GM12878 (cell line): ENCODE results near the gene KIN. TPM values are rescaled to one million over a fixed set of nuclear protein-coding genes. Genes with fewer than 3 reads are reported as not detected.

ENCODE experiments used
- ATAC-seq: fragments of 200-7000 bp; cut with Tn5 transposase; 3 replicates; pipeline ENCODE4 v1.9.1; 2020; ENCODE audit warnings: mild to moderate bottlenecking, moderate library complexity
- BruUV-seq: library from RNA; stranded (reverse); fragments of 400-500 nt; replicated peaks from 2 replicates; lab custom pipeline; 2021; lab: Mats Ljungman, UMichigan
- CTCF ChIA-PET: fragments of 300-600 bp; sonication (Branson Sonifier 250); formaldehyde crosslinking; extraction: SDS; loops from one replicate; lab custom pipeline; 2021; ENCODE audit warnings: inconsistent platforms; lab: Yijun Ruan, JAX
- POLR2A ChIA-PET: fragments of 350-600 bp; formaldehyde crosslinking; extraction: SDS; loops from one replicate; lab custom pipeline; 2021; ENCODE audit warnings: inconsistent platforms; lab: Charles Lee
- RAD21 ChIA-PET: fragments of 300-600 bp; sonication (Branson Sonifier 250); formaldehyde crosslinking; loops from one replicate; lab custom pipeline; 2023; ENCODE audit warnings: antibody characterized with exemption; ENCODE audit not compliant: unreplicated experiment; lab: Charles Lee
- SMC1A ChIA-PET: fragments of 300-600 bp; sonication (Branson Sonifier 250); formaldehyde crosslinking; loops from one replicate; lab custom pipeline; 2023; ENCODE audit not compliant: unreplicated experiment, uncharacterized antibody; lab: Charles Lee
- DNase-seq: peaks from one replicate; pipeline ENCODE4 v3.0.0-alpha.2; 2011; ENCODE audit warnings: low read depth, low spot score
- FAIRE-seq: peaks from 3 replicates; lab custom pipeline; 2011; peaks lifted over from hg19 to GRCh38; lab: Jason Lieb, UNC
- H2AFZ ChIP-seq: 2 replicates; pipeline ENCODE4 v1.6.0; 2011; ENCODE audit warnings: low read depth, low read length, control low read depth; ENCODE audit not compliant: control insufficient read depth
- H3K27ac ChIP-seq: 2 replicates; pipeline ENCODE4 v1.5.1; 2011; ENCODE audit warnings: control low read depth; ENCODE audit not compliant: control insufficient read depth, insufficient read depth
- H3K27me3 ChIP-seq, 2 experiments: replicated peaks in 1 of 2; 2 replicates each; pipeline versions ENCODE4 v1.6.0 to v1.6.1; 2011; ENCODE audit warnings: low read length in 1 of 2; ENCODE audit not compliant: control insufficient read depth in 2 of 2, insufficient read depth in 2 of 2
- H3K36me3 ChIP-seq, 2 experiments: 2 replicates each; pipeline ENCODE4 v1.5.1; 2011; ENCODE audit warnings: low read length in 1 of 2; ENCODE audit not compliant: control insufficient read depth in 2 of 2, insufficient read depth in 2 of 2
- H3K4me1 ChIP-seq: 2 replicates; pipeline ENCODE4 v1.6.1; 2011; ENCODE audit warnings: mild to moderate bottlenecking, low read length, moderate library complexity, mixed read lengths; ENCODE audit not compliant: control insufficient read depth, insufficient read depth
- H3K4me2 ChIP-seq: 2 replicates; pipeline ENCODE4 v1.6.0; 2011; ENCODE audit warnings: control low read depth; ENCODE audit not compliant: control insufficient read depth, insufficient read depth
- H3K4me3 ChIP-seq: fragments of 200-600 bp; sonication (generic); 2 replicates; pipeline ENCODE4 v1.5.1; 2016
- H3K79me2 ChIP-seq: 2 replicates; pipeline ENCODE4 v1.6.0; 2011; ENCODE audit warnings: low read length; ENCODE audit not compliant: control insufficient read depth, insufficient read depth
- H3K9ac ChIP-seq: 2 replicates; pipeline ENCODE4 v1.8.0; 2011; ENCODE audit warnings: low read length, control low read depth, mixed read lengths; ENCODE audit not compliant: control insufficient read depth, insufficient read depth
- H3K9me3 ChIP-seq: replicated peaks from 3 replicates; pipeline ENCODE4 v1.5.1; 2011; ENCODE audit warnings: mild to moderate bottlenecking, low read length; ENCODE audit not compliant: control insufficient read depth, insufficient read depth
- H4K20me1 ChIP-seq: 2 replicates; pipeline ENCODE4 v1.6.0; 2011; ENCODE audit not compliant: control insufficient read depth, insufficient read depth
- NFXL1 ChIP-seq: fragments of 450-650 bp; IDR thresholded peaks from 2 replicates; pipeline ENCODE4 v1.6.1; 2017; ENCODE audit warnings: antibody characterized with exemption, mild to moderate bottlenecking, borderline replicate concordance
- PBX3 ChIP-seq: IDR thresholded peaks from 2 replicates; pipeline ENCODE4 v1.6.1; 2011; ENCODE audit warnings: mild to moderate bottlenecking, low read depth, low read length, moderate library complexity; ENCODE audit not compliant: insufficient replicate concordance
- POLR2AphosphoS2 ChIP-seq: IDR thresholded peaks from 2 replicates; pipeline ENCODE4 v1.6.1; 2011; ENCODE audit warnings: low read depth, mild to moderate bottlenecking, low read length, improper control_type of control experiment, moderate library complexity
- SPI1 ChIP-seq: IDR thresholded peaks from 2 replicates; pipeline ENCODE4 v1.6.1; 2011; ENCODE audit warnings: low read depth, mild to moderate bottlenecking, low read length, moderate library complexity, borderline replicate concordance; ENCODE audit not compliant: insufficient read depth
- STAT1 ChIP-seq: fragments of 450-650 bp; conservative IDR thresholded peaks from 2 replicates; pipeline ENCODE4 v1.6.1; 2014; ENCODE audit warnings: antibody characterized with exemption, mild to moderate bottlenecking
- TCF3 ChIP-seq: IDR thresholded peaks from 2 replicates; pipeline ENCODE4 v1.6.1; 2012; ENCODE audit warnings: low read depth, mild to moderate bottlenecking, low read length, borderline replicate concordance; ENCODE audit not compliant: insufficient read depth
- ZBTB40 ChIP-seq: fragments of 450-650 bp; IDR thresholded peaks from 2 replicates; pipeline ENCODE4 v1.6.1; 2016; ENCODE audit warnings: mild to moderate bottlenecking, moderate library complexity, borderline replicate concordance
- WGBS: methylation state at CpG from one replicate; pipeline ENCODE4 v1.1.6; 2016; ENCODE audit warnings: low lambda C conversion rate; ENCODE audit not compliant: insufficient replicate concordance, insufficient coverage; ENCODE audit errors: missing lambda C conversion rate; 5-methylcytosine and 5-hydroxymethylcytosine counted together
- in situ Hi-C: fragments of 300-500 bp; cut with MboI; formaldehyde crosslinking; loops from 9 replicates; pipeline ENCODE4 v1.14.3; 2018; ENCODE audit warnings: mixed read lengths
- intact Hi-C: fragments of 100-400 bp; cut with micrococcal nuclease; formaldehyde crosslinking; loops from one replicate; pipeline ENCODE4 v1.14.2; 2022; ENCODE audit not compliant: unreplicated experiment
- polyA plus RNA-seq, 11 experiments: library from polyadenylated mRNA; depleted of rRNA in 4 of 11; unstranded in 6 of 11; stranded (reverse) in 5 of 11; fragments of >200 nt; fragmentation: Nextera tagmentation in 4 of 11; fragmentation: Illumina TruSeq in 1 of 11; extraction: Ambion mirVana in 4 of 11; extraction: Trizol in 1 of 11; gene quantifications; 1 replicate in 1 of 11; 2 replicates in 10 of 11; pipeline versions ENCODE4 v1.2.1 to v1.2.3, GENCODE V29; 2011 to 2016; ENCODE audit warnings: inconsistent platforms in 2 of 11, missing spikeins in 2 of 11, low read depth in 1 of 11
- total RNA-seq, 4 experiments: library from RNA; depleted of rRNA in 3 of 4; stranded (reverse); fragments of >200 nt in 3 of 4; fragmentation: Illumina TruSeq in 1 of 4; extraction: Trizol in 1 of 4; gene quantifications; 2 replicates each; pipeline versions ENCODE4 v1.2.1 to v1.2.3, GENCODE V29; 2013 to 2021
- TF ChIP-seq, protein P1 (sequence below): fragments of 450-650 bp; IDR thresholded peaks from 2 replicates; pipeline ENCODE4 v1.6.1; 2017; ENCODE audit warnings: mild to moderate bottlenecking, moderate library complexity

The KIN gene
- total and polyA plus RNA-seq, 10 of the 15 experiments (the other 5 are each of a cell fraction or from before 2014, with no cell fraction given): 6.8 to 33.2 (median 11.3) TPM

- no peaks in the 10 kb centered on the region; the same call in 1 of the 2 replicates for H4K20me1 ChIP-seq
- H3K4me3 ChIP-seq: peak overlapping the region; percentile 97
- peak overlapping the region; percentile 85 for H3K4me2 ChIP-seq
- H3K27ac ChIP-seq: no peak overlapping the region
- FAIRE-seq: no peak
- BruUV-seq: no TSS peak
- in situ Hi-C loops (no loop called here), intact Hi-C loops (loop anchor here (10.0 kb wide), 1 partner anchor 262 kb away; no protein-coding TSS in a partner anchor)
- ChIA-PET RAD21 (no interaction called here), POLR2A (no interaction called here), SMC1A (no interaction called here), CTCF (no interaction called here)
- no peaks in the 10 kb centered on the region for H3K27me3 ChIP-seq
- H3K9me3 ChIP-seq: no peaks in the 10 kb centered on the region
- ATAC-seq: no peak
- WGBS: 64% methylated on average over 3 of the region's 3 CpGs
- DNase-seq: no peak
- TF ChIP-seq STAT1 (no peak), PBX3 (no peak), POLR2AphosphoS2 (no peak), SPI1 (peak; percentile 45; the same call in 1 of the 2 replicates), NFXL1 (no peak), TCF3 (no peak), ZBTB40 (no peak)
- TF ChIP-seq, protein P1, sequence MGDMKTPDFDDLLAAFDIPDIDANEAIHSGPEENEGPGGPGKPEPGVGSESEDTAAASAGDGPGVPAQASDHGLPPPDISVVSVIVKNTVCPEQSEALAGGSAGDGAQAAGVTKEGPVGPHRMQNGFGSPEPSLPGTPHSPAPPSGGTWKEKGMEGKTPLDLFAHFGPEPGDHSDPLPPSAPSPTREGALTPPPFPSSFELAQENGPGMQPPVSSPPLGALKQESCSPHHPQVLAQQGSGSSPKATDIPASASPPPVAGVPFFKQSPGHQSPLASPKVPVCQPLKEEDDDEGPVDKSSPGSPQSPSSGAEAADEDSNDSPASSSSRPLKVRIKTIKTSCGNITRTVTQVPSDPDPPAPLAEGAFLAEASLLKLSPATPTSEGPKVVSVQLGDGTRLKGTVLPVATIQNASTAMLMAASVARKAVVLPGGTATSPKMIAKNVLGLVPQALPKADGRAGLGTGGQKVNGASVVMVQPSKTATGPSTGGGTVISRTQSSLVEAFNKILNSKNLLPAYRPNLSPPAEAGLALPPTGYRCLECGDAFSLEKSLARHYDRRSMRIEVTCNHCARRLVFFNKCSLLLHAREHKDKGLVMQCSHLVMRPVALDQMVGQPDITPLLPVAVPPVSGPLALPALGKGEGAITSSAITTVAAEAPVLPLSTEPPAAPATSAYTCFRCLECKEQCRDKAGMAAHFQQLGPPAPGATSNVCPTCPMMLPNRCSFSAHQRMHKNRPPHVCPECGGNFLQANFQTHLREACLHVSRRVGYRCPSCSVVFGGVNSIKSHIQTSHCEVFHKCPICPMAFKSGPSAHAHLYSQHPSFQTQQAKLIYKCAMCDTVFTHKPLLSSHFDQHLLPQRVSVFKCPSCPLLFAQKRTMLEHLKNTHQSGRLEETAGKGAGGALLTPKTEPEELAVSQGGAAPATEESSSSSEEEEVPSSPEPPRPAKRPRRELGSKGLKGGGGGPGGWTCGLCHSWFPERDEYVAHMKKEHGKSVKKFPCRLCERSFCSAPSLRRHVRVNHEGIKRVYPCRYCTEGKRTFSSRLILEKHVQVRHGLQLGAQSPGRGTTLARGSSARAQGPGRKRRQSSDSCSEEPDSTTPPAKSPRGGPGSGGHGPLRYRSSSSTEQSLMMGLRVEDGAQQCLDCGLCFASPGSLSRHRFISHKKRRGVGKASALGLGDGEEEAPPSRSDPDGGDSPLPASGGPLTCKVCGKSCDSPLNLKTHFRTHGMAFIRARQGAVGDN: no peak
- no peak overlapping the region for H3K9ac ChIP-seq
- peaks cover 78% of the 10 kb centered on the region for H3K79me2 ChIP-seq
- no peaks in the 10 kb centered on the region; the same call in 1 of the 2 replicates for H3K4me1 ChIP-seq
- H2AFZ ChIP-seq: no peak overlapping the region
- H3K36me3 ChIP-seq: peaks cover 1 to 4% of the 10 kb centered on the region in 2 experiments; a peak in 2 of 4 replicates
These were observed 1.4 kb downstream of the KIN start for GRCh38 chr10:7786430-7786829.
